Neuronal stem cell (in vitro differentiated cells): Measurements from ENCODE around the gene GPR108.

Source experiments
- DNase-seq: peaks from one replicate; pipeline ENCODE4 v3.0.0-alpha.2; 2013; ENCODE audit warnings: low spot score
- H2AFZ ChIP-seq: one replicate; pipeline ENCODE4 v1.6.1; 2013; ENCODE audit warnings: mild to moderate bottlenecking, low read length, inconsistent platforms
- H2AK5ac ChIP-seq: 2 replicates; pipeline ENCODE4 v1.6.1; 2013; ENCODE audit warnings: low read depth, mild to moderate bottlenecking, inconsistent platforms, low read length, moderate library complexity, mixed read lengths
- H2BK120ac ChIP-seq: 2 replicates; pipeline ENCODE4 v1.6.1; 2013; ENCODE audit warnings: low read depth, mild to moderate bottlenecking, inconsistent platforms, low read length, moderate library complexity, mixed read lengths
- H2BK12ac ChIP-seq: one replicate; pipeline ENCODE4 v1.6.1; 2013; ENCODE audit warnings: low read length, inconsistent platforms
- H2BK15ac ChIP-seq: 2 replicates; pipeline ENCODE4 v1.6.1; 2013; ENCODE audit warnings: mild to moderate bottlenecking, low read length, inconsistent platforms, mixed read lengths
- H2BK5ac ChIP-seq: one replicate; pipeline ENCODE4 v1.6.1; 2013; ENCODE audit warnings: inconsistent platforms, mild to moderate bottlenecking, low read length, moderate library complexity
- H3K14ac ChIP-seq: one replicate; pipeline ENCODE4 v1.6.1; 2013; ENCODE audit warnings: low read length, inconsistent platforms
- H3K18ac ChIP-seq: 2 replicates; pipeline ENCODE4 v1.6.1; 2013; ENCODE audit warnings: low read length, inconsistent platforms
- H3K23ac ChIP-seq: 2 replicates; pipeline ENCODE4 v1.6.1; 2013; ENCODE audit warnings: low read depth, mild to moderate bottlenecking, mixed read lengths, low read length, inconsistent platforms; ENCODE audit not compliant: poor library complexity
- H3K27ac ChIP-seq: replicated peaks from 3 replicates; pipeline ENCODE4 v1.5.1; 2013; ENCODE audit warnings: low read length, inconsistent platforms
- H3K27me3 ChIP-seq, 3 experiments: 2 replicates each; pipeline ENCODE4 v1.6.1; 2013; ENCODE audit warnings: low read length in 3 of 3, mild to moderate bottlenecking in 2 of 3, inconsistent platforms in 1 of 3, low read depth in 1 of 3, mixed read lengths in 1 of 3, moderate library complexity in 1 of 3; ENCODE audit not compliant: control insufficient read depth in 3 of 3, insufficient read depth in 3 of 3
- H3K36me3 ChIP-seq, 2 donors: replicated peaks in 1 of 2; 2 replicates each; pipeline ENCODE4 v1.6.1; 2013; ENCODE audit warnings: low read length in 2 of 2; ENCODE audit not compliant: control insufficient read depth in 2 of 2, insufficient read depth in 2 of 2
- H3K4ac ChIP-seq: 2 replicates; pipeline ENCODE4 v1.6.1; 2013; ENCODE audit warnings: inconsistent platforms, mild to moderate bottlenecking, low read length, moderate library complexity
- H3K4me1 ChIP-seq, 2 donors: 1 replicate in 1 of 2; 2 replicates in 1 of 2; pipeline ENCODE4 v1.6.1; 2013; ENCODE audit warnings: low read length in 2 of 2, low read depth in 1 of 2; ENCODE audit not compliant: control insufficient read depth in 2 of 2, insufficient read depth in 1 of 2
- H3K4me2 ChIP-seq: one replicate; pipeline ENCODE4 v1.6.1; 2013; ENCODE audit warnings: mild to moderate bottlenecking, low read length, inconsistent platforms; ENCODE audit not compliant: insufficient read depth, poor library complexity, severe bottlenecking
- H3K4me3 ChIP-seq, 2 donors: 2 replicates each; pipeline ENCODE4 v1.5.1; 2013; ENCODE audit warnings: low read length in 2 of 2, mild to moderate bottlenecking in 2 of 2, inconsistent platforms in 1 of 2, moderate library complexity in 1 of 2
- H3K79me1 ChIP-seq: one replicate; pipeline ENCODE4 v1.6.1; 2013; ENCODE audit warnings: low read depth, mild to moderate bottlenecking, inconsistent platforms, low read length, moderate library complexity
- H3K9ac ChIP-seq: one replicate; pipeline ENCODE4 v1.6.1; 2013; ENCODE audit warnings: mild to moderate bottlenecking, low read depth, low read length, inconsistent platforms; ENCODE audit not compliant: poor library complexity
- H3K9me3 ChIP-seq, 2 donors: replicated peaks in 1 of 2; 2 replicates each; pipeline versions ENCODE3 to v1.6.1; 2013; ENCODE audit warnings: low read length in 2 of 2, mild to moderate bottlenecking in 2 of 2, inconsistent platforms in 1 of 2, low read depth in 1 of 2, mixed read lengths in 1 of 2, moderate library complexity in 1 of 2; ENCODE audit not compliant: control insufficient read depth in 2 of 2, insufficient read depth in 1 of 2
- H4K8ac ChIP-seq: one replicate; pipeline ENCODE4 v1.6.1; 2013; ENCODE audit warnings: low read depth, mild to moderate bottlenecking, inconsistent platforms, low read length, moderate library complexity
- H4K91ac ChIP-seq: one replicate; pipeline ENCODE4 v1.6.1; 2013; ENCODE audit warnings: low read length, low read depth, mild to moderate bottlenecking, inconsistent platforms; ENCODE audit not compliant: poor library complexity
- WGBS, 2 donors: extraction: QIAGEN DNeasy Blood & Tissue Kit; methylation state at CpG; one replicate each; pipeline ENCODE4 v1.1.7; 2013; ENCODE audit warnings: missing lambda C conversion rate in 2 of 2, mixed read lengths in 1 of 2; ENCODE audit not compliant: insufficient read length in 2 of 2, insufficient replicate concordance in 1 of 2; ENCODE audit errors: extremely low coverage in 2 of 2; 5-methylcytosine and 5-hydroxymethylcytosine counted together

Gene GPR108

DNA sequence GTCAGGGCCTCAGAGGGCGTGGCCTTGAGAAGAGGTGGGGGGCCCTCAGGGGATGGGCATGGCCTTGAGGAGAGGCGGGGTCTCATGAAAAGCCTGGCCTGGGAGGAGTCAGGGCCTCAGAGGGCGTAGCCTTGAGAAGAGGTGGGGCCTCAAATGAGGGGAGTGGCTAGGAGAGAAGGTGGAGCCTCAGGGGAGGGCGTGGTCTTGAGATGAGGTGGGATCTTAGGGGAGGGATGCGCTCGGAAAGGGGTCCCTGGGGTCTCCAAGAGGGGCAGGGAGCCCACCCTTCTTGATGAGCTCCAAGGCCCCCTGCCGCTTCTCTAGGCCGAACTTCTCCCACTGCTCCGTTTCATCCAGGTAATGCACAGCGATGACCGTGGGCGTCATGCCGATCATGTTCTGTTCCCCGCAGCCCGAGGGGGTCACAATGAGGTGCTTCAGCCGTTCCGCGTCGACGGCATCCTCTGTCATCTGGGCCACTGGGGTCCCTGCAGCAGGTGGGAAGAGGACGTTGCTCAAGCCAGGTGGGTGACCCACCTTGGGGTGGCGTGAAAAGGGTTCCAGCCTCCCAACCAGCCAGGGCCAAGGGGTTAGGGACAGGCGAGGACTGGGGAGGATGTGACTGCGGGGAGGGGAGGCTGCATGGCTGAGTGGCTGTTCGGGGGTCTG, 43.1 kb downstream of the GPR108 start:
- Histone ChIP-seq H3K4me1 (no peaks in the 10 kb centered on the region), H4K8ac (no peak overlapping the region), H2AK5ac (peak overlapping the region; percentile 60), H2BK12ac (no peak overlapping the region), H3K9me3 (no peaks in the 10 kb centered on the region), H3K4ac (no peak overlapping the region), H2BK15ac (no peak overlapping the region), H3K27me3 (no peaks in the 10 kb centered on the region), H3K14ac (no peak overlapping the region), H2BK5ac (no peak overlapping the region), H3K79me1 (no peaks in the 10 kb centered on the region), H3K27ac (no peak overlapping the region), H3K18ac (no peak overlapping the region), H3K23ac (no peak overlapping the region), H3K9ac (no peak overlapping the region), H3K4me3 (no peak overlapping the region), H2AFZ (no peak overlapping the region), H3K4me2 (no peak overlapping the region), H4K91ac (no peak overlapping the region), H2BK120ac (no peak overlapping the region), H3K36me3 (no peaks in the 10 kb centered on the region)
- no peak for DNase-seq
- no CpG with 5 or more reads among the region's 25 CpGs for WGBS, 2 donors

DNA sequence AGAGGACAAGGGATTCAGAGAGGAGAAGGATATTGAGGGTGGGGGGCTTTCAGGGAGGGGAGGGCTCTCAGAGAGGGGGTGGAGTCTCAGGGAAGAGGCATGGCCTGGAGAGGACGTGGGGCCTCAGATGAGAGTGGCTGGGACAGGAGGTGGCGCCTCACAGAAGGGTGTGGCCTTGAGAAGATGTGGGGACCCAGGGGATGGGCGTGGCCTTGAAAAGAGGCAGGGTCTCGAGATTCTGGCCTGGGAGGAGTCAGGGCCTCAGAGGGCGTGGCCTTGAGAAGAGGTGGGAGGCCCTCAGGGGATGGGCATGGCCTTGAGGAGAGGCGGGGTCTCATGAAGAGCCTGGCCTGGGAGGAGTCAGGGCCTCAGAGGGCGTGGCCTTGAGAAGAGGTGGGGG, 43.7 kb downstream of the GPR108 start:
- Histone ChIP-seq H3K36me3 (no peaks in the 10 kb centered on the region), H3K27me3 (no peaks in the 10 kb centered on the region)
- no CpG with 5 or more reads among the region's 7 CpGs for WGBS, 2 donors

GRCh38 chr19:6693056-6693471, 44.3 kb downstream of the GPR108 start:
- Histone ChIP-seq H3K79me1 (no peaks in the 10 kb centered on the region), H3K9ac (no peak overlapping the region), H3K9me3 (no peaks in the 10 kb centered on the region), H3K36me3 (no peaks in the 10 kb centered on the region), H2BK5ac (no peak overlapping the region), H3K27ac (no peak overlapping the region), H2BK15ac (no peak overlapping the region), H3K4me2 (no peak overlapping the region), H3K4me3 (peak overlapping the region in 1 of 2 donors; percentile 58), H2BK12ac (peak overlapping the region; percentile 22), H4K8ac (no peak overlapping the region), H2BK120ac (no peak overlapping the region), H3K4me1 (no peaks in the 10 kb centered on the region), H2AFZ (no peak overlapping the region), H3K18ac (no peak overlapping the region), H3K14ac (no peak overlapping the region), H3K23ac (no peak overlapping the region), H3K27me3 (no peaks in the 10 kb centered on the region), H3K4ac (no peak overlapping the region), H2AK5ac (no peak overlapping the region), H4K91ac (no peak overlapping the region)
- DNase-seq = no peak
- no CpG with 5 or more reads among the region's 13 CpGs for WGBS, 2 donors

More for the DNA sequence above, 43.7 kb downstream of the GPR108 start:
- Histone ChIP-seq H2BK5ac (no peak overlapping the region), H3K79me1 (no peaks in the 10 kb centered on the region), H2BK120ac (no peak overlapping the region), H3K4me2 (no peak overlapping the region), H4K8ac (no peak overlapping the region), H4K91ac (no peak overlapping the region), H2AK5ac (no peak overlapping the region), H3K14ac (no peak overlapping the region), H2BK12ac (no peak overlapping the region), H3K9me3 (no peaks in the 10 kb centered on the region), H3K18ac (no peak overlapping the region), H3K23ac (no peak overlapping the region), H3K27ac (no peak overlapping the region), H2BK15ac (no peak overlapping the region), H3K4me3 (no peak overlapping the region), H2AFZ (no peak overlapping the region), H3K4me1 (no peaks in the 10 kb centered on the region), H3K9ac (no peak overlapping the region), H3K4ac (no peak overlapping the region)
- DNase-seq = no peak

DNA sequence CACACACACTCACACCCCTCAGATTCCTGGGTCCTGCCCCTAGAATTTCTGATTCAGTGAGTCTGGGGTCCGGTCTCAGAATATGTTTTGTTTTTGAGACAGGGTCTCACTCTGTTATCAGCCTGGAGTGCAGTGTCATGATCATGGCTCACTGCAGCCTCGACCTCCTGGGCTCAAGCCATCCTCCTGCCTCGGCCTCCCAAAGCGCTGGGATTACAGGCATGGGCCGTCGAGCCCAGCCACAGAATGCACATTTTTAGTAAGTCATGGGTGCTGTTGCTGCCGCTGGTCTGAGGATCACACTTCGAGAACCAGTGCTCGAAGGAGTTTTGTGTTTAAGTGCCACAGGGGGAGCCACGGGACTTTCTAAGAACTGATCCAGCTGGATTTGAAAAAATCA, 45.4 kb downstream of the GPR108 start:
- Histone ChIP-seq H3K4ac (no peak overlapping the region), H3K9me3 (no peaks in the 10 kb centered on the region), H3K36me3 (no peaks in the 10 kb centered on the region), H3K27me3 (no peaks in the 10 kb centered on the region), H3K23ac (no peak overlapping the region), H3K4me1 (no peaks in the 10 kb centered on the region), H3K4me2 (no peak overlapping the region), H2AFZ (no peak overlapping the region), H3K18ac (no peak overlapping the region), H2BK15ac (no peak overlapping the region), H3K79me1 (no peaks in the 10 kb centered on the region), H3K9ac (no peak overlapping the region), H3K27ac (no peak overlapping the region), H2AK5ac (no peak overlapping the region), H2BK120ac (no peak overlapping the region), H4K91ac (no peak overlapping the region), H4K8ac (no peak overlapping the region), H2BK12ac (no peak overlapping the region), H2BK5ac (no peak overlapping the region), H3K4me3 (no peak overlapping the region), H3K14ac (no peak overlapping the region)
- WGBS, 2 donors = no CpG with 5 or more reads among the region's 10 CpGs
- no peak for DNase-seq
